Measurements from ENCODE around the gene GSTA2. TPM values are rescaled to one million over a fixed set of nuclear protein-coding genes. Genes with fewer than 3 reads are reported as not detected.
"Not testable (repeated sequence)": the region's sequence is repeated elsewhere in the genome, so short reads cannot be mapped to it uniquely, and the experiment has no call there.

The GSTA2 gene
- total RNA-seq, 1 donor = not detected

DNA sequence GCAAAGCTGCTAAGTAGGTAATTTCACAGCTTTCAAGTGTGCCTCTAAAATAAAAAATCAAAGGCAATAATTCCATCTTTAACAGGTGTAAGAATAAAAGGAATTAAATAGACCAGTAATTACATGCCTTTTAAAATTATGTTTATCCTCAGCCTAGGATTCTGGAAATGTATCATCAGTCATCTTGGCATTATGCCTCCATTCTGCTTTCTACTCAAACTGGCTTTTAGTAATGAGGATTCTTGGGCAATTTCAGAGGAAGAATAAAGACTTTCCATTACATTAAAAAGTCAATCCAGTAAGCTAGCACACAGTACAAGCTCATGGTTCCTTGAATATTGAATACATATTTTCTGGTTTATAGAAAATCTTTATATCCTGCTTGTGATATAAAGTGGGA, 44.7 kb downstream of the GSTA2 start:
- DNase-seq (ENCODE audit: low read depth) = no peak
- no peak overlapping the region for H3K4me3 ChIP-seq (ENCODE audit: low read depth, low read length)
- no peak for TF ChIP-seq CTCF (IDR thresholded peaks at IDR 0.05; ENCODE audit: insufficient read depth, low read depth, low read length)

- not testable (repeated sequence) for H3K4me3 ChIP-seq (ENCODE audit: low read depth, low read length); DNase-seq (ENCODE audit: low read depth)
Measured at GRCh38 chr6:52714761-52715160, 48.5 kb downstream of the GSTA2 start.

GRCh38 chr6:52712136-52712535, 51.1 kb downstream of the GSTA2 start:
- DNase-seq (ENCODE audit: low read depth) = no peak
- H3K4me3 ChIP-seq (ENCODE audit: low read depth, low read length) = no peak overlapping the region
- TF ChIP-seq CTCF (IDR thresholded peaks at IDR 0.05; ENCODE audit: insufficient read depth, low read depth, low read length) = no peak

GRCh38 chr6:52707963-52708680, 55.2 kb downstream of the GSTA2 start:
- TF ChIP-seq CTCF (IDR thresholded peaks at IDR 0.05; ENCODE audit: insufficient read depth, low read depth, low read length) = no peak
- H3K4me3 ChIP-seq (ENCODE audit: low read depth, low read length) = no peak overlapping the region
- DNase-seq (ENCODE audit: low read depth) = no peak

DNA sequence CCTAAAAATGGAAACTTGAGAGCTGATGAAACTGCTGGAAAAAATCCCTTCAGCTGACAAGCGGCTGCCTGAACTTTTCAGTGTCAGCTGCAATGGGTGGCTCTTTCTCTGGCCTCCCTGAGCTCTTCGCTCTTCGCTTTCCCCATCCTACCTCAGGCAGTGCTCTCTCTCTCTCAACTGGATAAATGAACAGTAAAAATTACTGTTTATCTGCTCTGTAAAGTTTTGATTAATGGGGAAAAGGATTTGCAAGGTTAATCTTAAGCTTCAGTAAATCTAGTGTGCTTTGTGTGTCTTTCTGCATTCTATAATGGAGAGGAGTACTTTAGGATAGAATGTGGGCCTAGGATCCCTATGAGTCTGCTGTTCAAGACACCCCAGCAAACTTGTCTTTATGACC, 57.3 kb downstream of the GSTA2 start:
- H3K4me3 ChIP-seq (ENCODE audit: low read depth, low read length) = no peak overlapping the region
- DNase-seq (ENCODE audit: low read depth) = no peak
- TF ChIP-seq CTCF (IDR thresholded peaks at IDR 0.05; ENCODE audit: insufficient read depth, low read depth, low read length) = no peak

DNA sequence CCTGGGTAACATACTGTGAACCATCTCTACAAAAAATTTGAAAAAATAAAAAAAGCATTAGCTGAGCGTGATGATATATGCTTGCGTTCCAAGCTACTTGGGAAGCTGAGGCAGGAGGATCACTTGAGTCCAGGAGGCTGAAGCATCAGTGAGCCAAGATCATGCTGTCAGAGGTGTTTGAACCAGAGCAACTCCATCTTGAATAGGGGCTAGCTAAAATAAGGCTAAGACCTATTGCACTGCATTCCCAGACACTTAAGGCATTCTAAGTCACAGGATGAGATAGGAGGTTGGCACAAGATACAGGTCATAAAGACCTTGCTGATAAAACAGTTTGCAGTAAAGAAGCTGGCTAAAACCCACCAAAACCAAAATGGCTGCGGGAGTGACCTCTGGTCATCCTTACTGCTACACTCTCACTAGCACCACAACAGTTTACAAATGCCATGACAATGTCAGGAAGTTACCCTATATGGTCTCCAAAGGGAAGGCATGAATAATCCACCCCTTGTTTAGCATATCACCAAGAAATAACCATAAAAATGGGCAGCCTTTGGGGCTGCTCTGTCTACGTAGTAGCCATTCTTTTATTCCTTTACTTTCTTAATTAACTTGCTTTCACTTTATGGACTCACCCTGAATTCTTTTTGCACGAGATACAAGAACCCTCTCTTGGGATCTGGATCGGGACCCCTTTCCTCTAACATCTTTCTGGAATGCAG, 58.3 kb downstream of the GSTA2 start:
- not testable (repeated sequence) for DNase-seq (ENCODE audit: low read depth)

DNA sequence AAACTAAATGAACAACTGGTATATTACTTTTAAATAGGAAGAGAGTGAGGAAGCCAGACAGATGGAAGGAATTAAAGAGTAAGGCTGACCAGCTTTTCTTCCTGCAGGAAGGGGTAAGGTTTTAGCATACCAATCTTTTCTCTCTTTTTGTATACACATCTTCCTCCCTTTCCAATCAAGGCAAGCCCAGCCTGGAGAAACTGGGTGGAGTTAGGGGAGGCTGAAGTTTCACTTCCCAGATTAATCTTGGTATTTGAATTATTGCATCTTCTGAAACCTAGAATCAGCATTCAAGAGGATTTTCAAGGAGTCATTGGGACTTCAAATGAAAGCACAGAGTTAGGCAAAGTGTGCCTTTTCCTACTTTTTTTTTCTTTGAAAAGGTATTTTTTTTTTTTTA, 59.2 kb downstream of the GSTA2 start:
- DNase-seq (ENCODE audit: low read depth) = no peak
- no peak for TF ChIP-seq CTCF (IDR thresholded peaks at IDR 0.05; ENCODE audit: insufficient read depth, low read depth, low read length)
- no peak overlapping the region for H3K4me3 ChIP-seq (ENCODE audit: low read depth, low read length)

More for the DNA sequence above, 58.3 kb downstream of the GSTA2 start:
- not testable (repeated sequence) for H3K4me3 ChIP-seq (ENCODE audit: low read depth, low read length)

Other genes starting within 250 kb of the GSTA2 start
- gene TRAM2, start 186.4 kb downstream of the GSTA2 start, total RNA-seq = 159 and 196 TPM in 2 replicates
- 18.7 and 31.1 TPM in 2 replicates for gene TMEM14A, start 92.4 kb downstream of the GSTA2 start, total RNA-seq
- gene GSTA1, start 40.3 kb upstream of the GSTA2 start, total RNA-seq = 0.32 TPM in 1 of 2 replicates, not detected in the other
- not detected in 2 replicates for gene GSTA5, start 77.3 kb upstream of the GSTA2 start, total RNA-seq
- gene GSTA3, start 146.2 kb upstream of the GSTA2 start, total RNA-seq = not detected in 2 replicates
- gene GSTA4, start 231.8 kb upstream of the GSTA2 start, total RNA-seq = 22.5 and 25.9 TPM in 2 replicates

Data from fibroblast of villous mesenchyme (primary cell).